ENCODE measurements around the gene MCAM. TPM values are rescaled to one million over a fixed set of nuclear protein-coding genes. Genes with fewer than 3 reads are reported as not detected.

MCAM gene
- total and polyA plus RNA-seq, 10 of the 15 experiments (the other 5 are each of a cell fraction or from before 2014, with no cell fraction given), result 3.1 to 19.7 (median 9.3) TPM

DNA sequence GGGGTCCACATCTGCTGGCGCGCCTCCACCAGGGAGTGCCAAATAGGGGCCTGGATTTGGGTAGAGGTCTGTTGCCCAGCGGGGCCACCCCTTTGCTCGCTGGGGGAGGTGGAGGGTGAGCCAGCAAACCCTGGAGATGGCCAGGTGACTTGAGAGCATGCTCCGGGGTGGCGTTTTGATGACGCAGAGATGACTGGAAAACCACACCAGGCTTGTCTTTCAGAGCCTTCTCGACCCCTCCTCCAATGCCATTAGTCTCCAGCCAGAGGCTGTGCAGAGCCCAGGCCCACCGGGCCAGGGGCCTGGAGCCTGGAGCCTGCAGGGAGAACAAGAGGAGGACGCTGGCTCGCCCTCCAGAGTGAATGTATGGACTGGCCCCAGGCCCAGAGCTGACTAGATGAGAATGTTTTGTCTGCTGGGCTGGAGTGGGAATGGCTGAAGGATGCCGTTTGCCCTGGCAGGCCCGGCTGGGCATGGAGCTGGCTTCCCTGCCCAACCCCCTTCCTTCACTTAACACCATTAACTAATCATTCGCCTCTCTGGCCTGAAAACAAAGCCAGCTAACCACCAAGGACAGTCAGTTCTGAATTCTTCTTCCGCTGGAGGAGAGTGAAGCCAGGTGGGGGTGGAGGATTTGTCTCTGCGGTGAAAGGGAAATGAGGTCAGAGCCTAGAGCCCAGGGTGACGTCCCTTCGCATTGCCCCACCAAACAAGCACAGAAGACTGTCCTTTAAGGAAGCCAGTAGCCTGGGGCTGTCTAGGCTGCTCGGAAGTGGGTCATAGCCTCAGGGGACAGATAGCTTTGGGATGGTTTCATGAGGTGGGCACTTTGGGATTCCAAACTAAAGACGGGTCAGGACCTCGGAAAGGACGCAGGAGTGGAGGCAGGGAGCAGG, 1.6 kb upstream of the MCAM start (continued):
- TF ChIP-seq IKZF2 (IDR thresholded peaks at IDR 0.05), result peak; percentile 37 to 50; a peak in 3 of 4 replicates
- TF ChIP-seq, protein P1, sequence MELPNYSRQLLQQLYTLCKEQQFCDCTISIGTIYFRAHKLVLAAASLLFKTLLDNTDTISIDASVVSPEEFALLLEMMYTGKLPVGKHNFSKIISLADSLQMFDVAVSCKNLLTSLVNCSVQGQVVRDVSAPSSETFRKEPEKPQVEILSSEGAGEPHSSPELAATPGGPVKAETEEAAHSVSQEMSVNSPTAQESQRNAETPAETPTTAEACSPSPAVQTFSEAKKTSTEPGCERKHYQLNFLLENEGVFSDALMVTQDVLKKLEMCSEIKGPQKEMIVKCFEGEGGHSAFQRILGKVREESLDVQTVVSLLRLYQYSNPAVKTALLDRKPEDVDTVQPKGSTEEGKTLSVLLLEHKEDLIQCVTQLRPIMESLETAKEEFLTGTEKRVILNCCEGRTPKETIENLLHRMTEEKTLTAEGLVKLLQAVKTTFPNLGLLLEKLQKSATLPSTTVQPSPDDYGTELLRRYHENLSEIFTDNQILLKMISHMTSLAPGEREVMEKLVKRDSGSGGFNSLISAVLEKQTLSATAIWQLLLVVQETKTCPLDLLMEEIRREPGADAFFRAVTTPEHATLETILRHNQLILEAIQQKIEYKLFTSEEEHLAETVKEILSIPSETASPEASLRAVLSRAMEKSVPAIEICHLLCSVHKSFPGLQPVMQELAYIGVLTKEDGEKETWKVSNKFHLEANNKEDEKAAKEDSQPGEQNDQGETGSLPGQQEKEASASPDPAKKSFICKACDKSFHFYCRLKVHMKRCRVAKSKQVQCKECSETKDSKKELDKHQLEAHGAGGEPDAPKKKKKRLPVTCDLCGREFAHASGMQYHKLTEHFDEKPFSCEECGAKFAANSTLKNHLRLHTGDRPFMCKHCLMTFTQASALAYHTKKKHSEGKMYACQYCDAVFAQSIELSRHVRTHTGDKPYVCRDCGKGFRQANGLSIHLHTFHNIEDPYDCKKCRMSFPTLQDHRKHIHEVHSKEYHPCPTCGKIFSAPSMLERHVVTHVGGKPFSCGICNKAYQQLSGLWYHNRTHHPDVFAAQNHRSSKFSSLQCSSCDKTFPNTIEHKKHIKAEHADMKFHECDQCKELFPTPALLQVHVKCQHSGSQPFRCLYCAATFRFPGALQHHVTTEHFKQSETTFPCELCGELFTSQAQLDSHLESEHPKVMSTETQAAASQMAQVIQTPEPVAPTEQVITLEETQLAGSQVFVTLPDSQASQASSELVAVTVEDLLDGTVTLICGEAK (IDR thresholded peaks at IDR 0.05; ENCODE audit: borderline replicate concordance), result peak; percentile 53; the same call in 1 of the 2 replicates
- TF ChIP-seq IKZF1 (conservative IDR thresholded peaks at IDR 0.05), result peak; percentile 46
- TF ChIP-seq MXI1 (IDR thresholded peaks at IDR 0.05; ENCODE audit: low read depth, low read length), result no peak
- TF ChIP-seq ZNF207 (IDR thresholded peaks at IDR 0.05; ENCODE audit: borderline replicate concordance), result no peak
- no peak for TF ChIP-seq SIN3A (IDR thresholded peaks at IDR 0.05; ENCODE audit: low read depth, low read length)
- TF ChIP-seq RBBP5 (conservative IDR thresholded peaks at IDR 0.05), result no peak
- TF ChIP-seq, protein P2, sequence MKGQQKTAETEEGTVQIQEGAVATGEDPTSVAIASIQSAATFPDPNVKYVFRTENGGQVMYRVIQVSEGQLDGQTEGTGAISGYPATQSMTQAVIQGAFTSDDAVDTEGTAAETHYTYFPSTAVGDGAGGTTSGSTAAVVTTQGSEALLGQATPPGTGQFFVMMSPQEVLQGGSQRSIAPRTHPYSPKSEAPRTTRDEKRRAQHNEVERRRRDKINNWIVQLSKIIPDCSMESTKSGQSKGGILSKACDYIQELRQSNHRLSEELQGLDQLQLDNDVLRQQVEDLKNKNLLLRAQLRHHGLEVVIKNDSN (IDR thresholded peaks at IDR 0.05; ENCODE audit: borderline replicate concordance, extremely low read length, insufficient read depth, low read depth, low read length), result no peak
- no peak for TF ChIP-seq ZBED1 (IDR thresholded peaks at IDR 0.05; ENCODE audit: borderline replicate concordance)
- TF ChIP-seq MYB (IDR thresholded peaks at IDR 0.05; ENCODE audit: borderline replicate concordance, low read depth, low read length), result no peak
- no peak for TF ChIP-seq NRF1 (conservative IDR thresholded peaks at IDR 0.05; ENCODE audit: low read depth, low read length)
- TF ChIP-seq WRNIP1 (IDR thresholded peaks at IDR 0.05; ENCODE audit: borderline replicate concordance, low read depth, low read length), result no peak
- TF ChIP-seq EGR1 (IDR thresholded peaks at IDR 0.05; ENCODE audit: borderline replicate concordance in 1 of 2, low read depth in 2 of 2, low read length in 2 of 2), result no peak
- no peak; the same call in 1 of the 2 replicates for TF ChIP-seq NR2F1 (conservative IDR thresholded peaks at IDR 0.05)
- no peak; the same call in 1 of the 2 replicates for TF ChIP-seq CBFB (IDR thresholded peaks at IDR 0.05; ENCODE audit: low read depth)
- TF ChIP-seq SRF (IDR thresholded peaks at IDR 0.05; ENCODE audit: low read depth in 2 of 2, low read length in 2 of 2), result no peak
- TF ChIP-seq RCOR1 (conservative IDR thresholded peaks at IDR 0.05; ENCODE audit: low read depth, low read length), result no peak
- 0 out of 2 replicates have a peak, but pooled peaks have one; percentile 18 for TF ChIP-seq TCF12 (IDR thresholded peaks at IDR 0.05; ENCODE audit: low read depth, low read length)
- TF ChIP-seq, protein P3, sequence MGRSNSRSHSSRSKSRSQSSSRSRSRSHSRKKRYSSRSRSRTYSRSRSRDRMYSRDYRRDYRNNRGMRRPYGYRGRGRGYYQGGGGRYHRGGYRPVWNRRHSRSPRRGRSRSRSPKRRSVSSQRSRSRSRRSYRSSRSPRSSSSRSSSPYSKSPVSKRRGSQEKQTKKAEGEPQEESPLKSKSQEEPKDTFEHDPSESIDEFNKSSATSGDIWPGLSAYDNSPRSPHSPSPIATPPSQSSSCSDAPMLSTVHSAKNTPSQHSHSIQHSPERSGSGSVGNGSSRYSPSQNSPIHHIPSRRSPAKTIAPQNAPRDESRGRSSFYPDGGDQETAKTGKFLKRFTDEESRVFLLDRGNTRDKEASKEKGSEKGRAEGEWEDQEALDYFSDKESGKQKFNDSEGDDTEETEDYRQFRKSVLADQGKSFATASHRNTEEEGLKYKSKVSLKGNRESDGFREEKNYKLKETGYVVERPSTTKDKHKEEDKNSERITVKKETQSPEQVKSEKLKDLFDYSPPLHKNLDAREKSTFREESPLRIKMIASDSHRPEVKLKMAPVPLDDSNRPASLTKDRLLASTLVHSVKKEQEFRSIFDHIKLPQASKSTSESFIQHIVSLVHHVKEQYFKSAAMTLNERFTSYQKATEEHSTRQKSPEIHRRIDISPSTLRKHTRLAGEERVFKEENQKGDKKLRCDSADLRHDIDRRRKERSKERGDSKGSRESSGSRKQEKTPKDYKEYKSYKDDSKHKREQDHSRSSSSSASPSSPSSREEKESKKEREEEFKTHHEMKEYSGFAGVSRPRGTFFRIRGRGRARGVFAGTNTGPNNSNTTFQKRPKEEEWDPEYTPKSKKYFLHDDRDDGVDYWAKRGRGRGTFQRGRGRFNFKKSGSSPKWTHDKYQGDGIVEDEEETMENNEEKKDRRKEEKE (IDR thresholded peaks at IDR 0.05), result no peak

All from GM12878 (cell line).